CD4-positive, alpha-beta T cell treated with Interleukin-4 for 4 hours (primary cell): Measurements from ENCODE around the gene TVP23C.
"Not testable (repeated sequence)": the region's sequence is repeated elsewhere in the genome, so short reads cannot be mapped to it uniquely, and the experiment has no call there.

ENCODE experiments used
- DNase-seq: peaks from one replicate; pipeline ENCODE4 v3.0.0-alpha.2; 2020

Gene TVP23C

GRCh38 chr17:15563375-15563857 is at the start of gene TVP23C:
TVP23C (minus strand) TSS chr17:15563483; CDS start chr17:15563448, 35 bp downstream.
- peak; percentile 74 for DNase-seq

GRCh38 chr17:15592960-15593359 is 29.7 kb upstream of the TVP23C start:
- not testable (repeated sequence) for DNase-seq

- not testable (repeated sequence) for DNase-seq
These were observed 28.7 kb upstream of the TVP23C start for GRCh38 chr17:15591986-15592385.

- not testable (repeated sequence) for DNase-seq
These were observed 27.6 kb upstream of the TVP23C start for GRCh38 chr17:15590844-15591243.

- peak; percentile 6 for DNase-seq
These were observed 26.6 kb upstream of the TVP23C start for GRCh38 chr17:15589544-15590536.

GRCh38 chr17:15588017-15588416 is 24.7 kb upstream of the TVP23C start:
- not testable (repeated sequence) for DNase-seq

GRCh38 chr17:15583313-15583712 is 20.0 kb upstream of the TVP23C start:
- DNase-seq: not testable (repeated sequence)

- not testable (repeated sequence) for DNase-seq
These were observed 18.2 kb upstream of the TVP23C start for GRCh38 chr17:15581462-15581861.

GRCh38 chr17:15576848-15577247 is 13.6 kb upstream of the TVP23C start:
- not testable (repeated sequence) for DNase-seq

- DNase-seq: not testable (repeated sequence)
These were observed 11.4 kb upstream of the TVP23C start for GRCh38 chr17:15574660-15575059.

GRCh38 chr17:15573870-15574269 is 10.6 kb upstream of the TVP23C start:
- DNase-seq: not testable (repeated sequence)

- not testable (repeated sequence) for DNase-seq
These were observed 489 bp downstream of the TVP23C start for GRCh38 chr17:15562613-15563374.

GRCh38 chr17:15561439-15561838 is 1.8 kb downstream of the TVP23C start:
- DNase-seq: not testable (repeated sequence)

- not testable (repeated sequence) for DNase-seq
These were observed 4.7 kb downstream of the TVP23C start for GRCh38 chr17:15558403-15559105.

- not testable (repeated sequence) for DNase-seq
These were observed 5.9 kb downstream of the TVP23C start for GRCh38 chr17:15557334-15557832.

GRCh38 chr17:15552932-15553331 is 10.4 kb downstream of the TVP23C start:
- DNase-seq: not testable (repeated sequence)

- DNase-seq: not testable (repeated sequence)
These were observed 13.7 kb downstream of the TVP23C start for GRCh38 chr17:15549552-15549951.

- not testable (repeated sequence) for DNase-seq
These were observed 16.7 kb downstream of the TVP23C start for GRCh38 chr17:15546604-15547003.

- DNase-seq: not testable (repeated sequence)
These were observed 22.7 kb downstream of the TVP23C start for GRCh38 chr17:15540371-15541219.

- not testable (repeated sequence) for DNase-seq
These were observed 30.2 kb downstream of the TVP23C start for GRCh38 chr17:15533122-15533521.
